Ectodermal cell (in vitro differentiated cells): ENCODE data around the gene IGFBP2.

ENCODE experiments used
- H3K27ac ChIP-seq: 2 replicates; pipeline ENCODE4 v1.7.0; 2013; ENCODE audit warnings: mild to moderate bottlenecking, low read depth, low read length; ENCODE audit not compliant: insufficient read depth, poor library complexity, severe bottlenecking
- H3K27me3 ChIP-seq: 2 replicates; pipeline ENCODE4 v1.7.0; 2013; ENCODE audit warnings: mild to moderate bottlenecking, low read length; ENCODE audit not compliant: insufficient read depth, control insufficient read depth, poor library complexity, severe bottlenecking
- H3K36me3 ChIP-seq: one replicate; pipeline ENCODE4 v1.7.0; 2013; ENCODE audit warnings: low read length; ENCODE audit not compliant: control insufficient read depth, insufficient read depth
- H3K4me1 ChIP-seq: one replicate; pipeline ENCODE4 v1.7.0; 2013; ENCODE audit warnings: low read length; ENCODE audit not compliant: control insufficient read depth, insufficient read depth
- H3K4me3 ChIP-seq: 2 replicates; pipeline ENCODE4 v1.7.0; 2013; ENCODE audit warnings: low read depth, low read length, control low read depth; ENCODE audit not compliant: insufficient read depth
- H3K9me3 ChIP-seq: 2 replicates; pipeline ENCODE4 v1.7.0; 2013; ENCODE audit warnings: mild to moderate bottlenecking, low read length, moderate library complexity; ENCODE audit not compliant: control insufficient read depth
- WGBS, 2 experiments: methylation state at CpG; one replicate each; pipeline ENCODE4 v1.1.7; 2013; ENCODE audit warnings: missing lambda C conversion rate in 2 of 2; 5-methylcytosine and 5-hydroxymethylcytosine counted together

IGFBP2 gene

DNA sequence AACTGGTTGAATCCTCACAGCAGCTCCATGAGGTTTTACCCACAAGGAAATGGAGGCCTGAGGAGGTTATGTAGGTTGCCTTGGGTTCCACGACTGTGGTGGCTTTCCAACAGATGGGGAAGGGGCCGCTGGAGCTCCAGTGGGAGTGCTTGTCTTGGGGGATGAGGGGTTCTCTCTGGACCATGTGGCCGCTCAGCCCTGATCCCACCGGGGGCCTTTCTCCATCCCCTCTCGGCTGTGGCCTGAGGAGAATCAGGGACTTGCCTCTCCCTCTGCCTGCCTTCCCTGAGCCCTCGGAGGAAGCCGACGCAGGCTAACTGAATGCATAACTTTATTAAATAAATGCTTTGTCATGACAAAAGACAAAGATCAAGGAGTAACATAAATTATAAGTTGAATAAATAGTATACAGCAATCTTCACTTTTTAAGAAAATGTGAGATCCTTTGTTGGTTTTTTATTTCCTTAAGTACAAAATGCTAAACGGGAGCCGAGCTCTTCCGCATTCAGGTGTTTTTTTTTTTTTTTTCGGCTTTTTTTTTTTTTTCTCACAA is 38.6 kb downstream of the IGFBP2 start:
- WGBS, 2 experiments = 91 to 93% methylated on average over 8 of the region's 12 CpGs
- Histone ChIP-seq H3K4me3 (no peak overlapping the region), H3K36me3 (peaks cover 16% of the 10 kb centered on the region), H3K9me3 (no peaks in the 10 kb centered on the region), H3K4me1 (no peaks in the 10 kb centered on the region), H3K27ac (no peak overlapping the region), H3K27me3 (no peaks in the 10 kb centered on the region)

DNA sequence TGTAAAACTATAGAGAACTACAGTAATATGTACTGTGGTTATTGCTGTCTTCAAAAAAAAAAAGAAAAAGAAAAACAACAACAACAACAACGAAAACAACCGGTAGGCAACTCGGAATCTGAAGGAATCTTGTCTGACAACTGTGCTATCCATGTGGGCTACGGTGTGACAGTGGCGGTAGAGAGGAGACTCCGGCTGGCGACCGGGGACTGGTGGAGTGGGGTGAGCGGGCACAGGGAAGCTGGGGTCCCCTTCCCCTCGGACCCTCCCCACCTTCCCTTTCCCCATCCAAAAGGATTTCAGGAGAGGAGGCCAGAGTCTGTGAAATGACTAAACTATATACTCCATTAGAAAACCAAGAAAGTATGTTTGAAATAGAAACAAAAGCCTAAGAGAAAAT is 39.2 kb downstream of the IGFBP2 start:
- peaks cover 21% of the 10 kb centered on the region for H3K36me3 ChIP-seq
- H3K9me3 ChIP-seq = no peaks in the 10 kb centered on the region
- WGBS, 2 experiments = 93 to 95% methylated on average over 9 of the region's 10 CpGs
- H3K27ac ChIP-seq = no peak overlapping the region
- no peaks in the 10 kb centered on the region for H3K27me3 ChIP-seq
- no peaks in the 10 kb centered on the region for H3K4me1 ChIP-seq
- H3K4me3 ChIP-seq = no peak overlapping the region

DNA sequence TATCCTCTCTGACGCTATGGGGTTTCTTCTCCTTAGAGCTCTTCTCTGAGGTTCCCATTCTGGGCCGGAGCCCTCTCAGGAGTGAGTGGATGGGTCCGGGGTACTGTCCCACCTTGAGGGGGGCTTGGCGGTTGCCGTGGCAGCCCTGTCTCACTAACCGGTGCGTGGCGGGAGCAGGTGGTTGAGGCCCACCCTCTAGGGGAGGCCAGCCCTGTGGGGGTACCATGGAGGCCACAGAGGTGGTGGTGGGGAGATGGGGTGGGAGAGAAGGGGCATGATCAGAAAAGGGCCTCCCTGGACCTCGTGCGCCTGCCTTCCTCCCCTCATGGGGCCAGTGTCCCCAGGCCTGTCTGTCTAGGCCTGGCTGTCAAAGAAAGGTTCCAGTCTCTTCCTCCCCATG is 39.8 kb downstream of the IGFBP2 start:
- peaks cover 27% of the 10 kb centered on the region for H3K36me3 ChIP-seq
- 93 to 95% methylated on average over 10 of the region's 10 CpGs for WGBS, 2 experiments
- H3K27ac ChIP-seq = no peak overlapping the region

DNA sequence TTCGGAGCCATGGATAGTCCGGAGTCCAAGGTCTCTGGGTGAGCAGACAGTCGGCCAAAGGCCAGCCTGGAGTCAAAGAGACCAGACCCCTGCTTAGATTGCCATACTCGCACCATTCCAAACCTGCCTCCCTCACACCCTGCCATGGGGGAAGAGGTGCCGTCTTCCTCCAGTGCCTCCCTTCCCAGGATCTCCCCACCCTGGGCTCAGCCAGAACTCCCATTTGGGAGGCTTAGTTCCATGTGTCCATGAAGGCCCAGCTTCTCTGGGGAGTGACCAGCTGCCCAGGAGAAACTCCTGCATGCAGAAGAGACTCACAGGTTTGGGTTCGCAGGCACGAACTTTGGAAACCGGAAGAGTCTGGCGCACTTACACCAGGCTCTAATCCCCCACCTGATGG is 40.4 kb downstream of the IGFBP2 start:
- 94 to 95% methylated on average over 9 of the region's 9 CpGs for WGBS, 2 experiments
- Histone ChIP-seq H3K27me3 (no peaks in the 10 kb centered on the region), H3K4me1 (no peaks in the 10 kb centered on the region), H3K36me3 (peaks cover 32% of the 10 kb centered on the region), H3K4me3 (no peak overlapping the region), H3K9me3 (no peaks in the 10 kb centered on the region), H3K27ac (no peak overlapping the region)

More for the DNA sequence above, 39.8 kb downstream of the IGFBP2 start:
- no peak overlapping the region for H3K4me3 ChIP-seq
- H3K4me1 ChIP-seq = no peaks in the 10 kb centered on the region
- no peaks in the 10 kb centered on the region for H3K27me3 ChIP-seq
- no peaks in the 10 kb centered on the region for H3K9me3 ChIP-seq

GRCh38 chr2:216674376-216674775 is 41.2 kb downstream of the IGFBP2 start:
- Histone ChIP-seq H3K4me3 (no peak overlapping the region), H3K9me3 (no peaks in the 10 kb centered on the region), H3K27ac (no peak overlapping the region), H3K36me3 (peaks cover 40% of the 10 kb centered on the region), H3K4me1 (no peaks in the 10 kb centered on the region), H3K27me3 (no peaks in the 10 kb centered on the region)
- WGBS, 2 experiments = 96% methylated on average over 9 of the region's 9 CpGs

- Histone ChIP-seq H3K27ac (no peak overlapping the region), H3K4me1 (peaks cover 5% of the 10 kb centered on the region), H3K4me3 (no peak overlapping the region), H3K36me3 (peaks cover 61% of the 10 kb centered on the region), H3K9me3 (no peaks in the 10 kb centered on the region), H3K27me3 (no peaks in the 10 kb centered on the region)
- 95 to 96% methylated on average over 17 of the region's 17 CpGs for WGBS, 2 experiments
Measured at GRCh38 chr2:216676630-216677029, 43.4 kb downstream of the IGFBP2 start.

- WGBS, 2 experiments = 95 to 96% methylated on average over 9 of the region's 9 CpGs
- H3K36me3 ChIP-seq = peaks cover 70% of the 10 kb centered on the region
- no peaks in the 10 kb centered on the region for H3K27me3 ChIP-seq
- H3K9me3 ChIP-seq = no peaks in the 10 kb centered on the region
- peaks cover 7% of the 10 kb centered on the region for H3K4me1 ChIP-seq
- H3K27ac ChIP-seq = no peak overlapping the region
- no peak overlapping the region for H3K4me3 ChIP-seq
Measured at GRCh38 chr2:216677439-216678097, 44.3 kb downstream of the IGFBP2 start.

DNA sequence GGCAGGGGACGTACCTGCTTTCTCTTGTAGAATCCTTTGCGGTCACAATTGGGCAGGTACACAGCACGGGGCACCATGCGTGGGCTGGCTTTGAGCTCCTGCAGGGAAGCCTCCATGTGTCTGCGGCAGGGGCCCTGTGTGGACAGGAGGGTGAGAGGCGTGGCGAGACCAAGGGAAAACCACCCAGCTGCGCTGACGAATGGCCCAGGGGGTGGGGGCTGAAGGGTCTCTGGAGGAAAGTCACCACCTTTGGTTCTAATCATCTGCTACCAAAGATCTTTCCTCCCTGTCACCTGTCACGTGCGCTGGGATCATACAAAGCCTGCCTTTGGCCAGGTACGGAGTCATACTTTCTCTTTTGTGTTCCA is 44.9 kb downstream of the IGFBP2 start:
- H3K4me1 ChIP-seq = peaks cover 7% of the 10 kb centered on the region
- H3K9me3 ChIP-seq = no peaks in the 10 kb centered on the region
- H3K36me3 ChIP-seq = peaks cover 73% of the 10 kb centered on the region
- no peaks in the 10 kb centered on the region for H3K27me3 ChIP-seq
- no peak overlapping the region for H3K27ac ChIP-seq
- no peak overlapping the region for H3K4me3 ChIP-seq
- 95 to 96% methylated on average over 12 of the region's 12 CpGs for WGBS, 2 experiments

GRCh38 chr2:216678813-216679657 is 45.8 kb downstream of the IGFBP2 start:
- Histone ChIP-seq H3K27me3 (no peaks in the 10 kb centered on the region), H3K4me3 (no peak overlapping the region), H3K4me1 (peaks cover 7% of the 10 kb centered on the region), H3K36me3 (peaks cover 78% of the 10 kb centered on the region), H3K27ac (no peak overlapping the region), H3K9me3 (no peaks in the 10 kb centered on the region)
- 92% methylated on average over 21 of the region's 21 CpGs for WGBS, 2 experiments

GRCh38 chr2:216679658-216680024 is 46.4 kb downstream of the IGFBP2 start:
- H3K36me3 ChIP-seq = peaks cover 84% of the 10 kb centered on the region
- peaks cover 7% of the 10 kb centered on the region for H3K4me1 ChIP-seq
- no peaks in the 10 kb centered on the region for H3K9me3 ChIP-seq
- 93 to 95% methylated on average over 14 of the region's 14 CpGs for WGBS, 2 experiments
- H3K4me3 ChIP-seq = no peak overlapping the region
- no peak overlapping the region for H3K27ac ChIP-seq
- no peaks in the 10 kb centered on the region for H3K27me3 ChIP-seq
